Left cardiac atrium (tissue), 4 donors: ENCODE data around the gene PDK2. TPM values are rescaled to one million over a fixed set of nuclear protein-coding genes. Genes with fewer than 3 reads are reported as not detected.

Source experiments
- ATAC-seq, 2 donors: fragments of 200-7000 bp; cut with Tn5 transposase; one replicate each; pipeline ENCODE4 v1.9.1; 2020; ENCODE audit warnings: mild to moderate bottlenecking in 2 of 2, moderate library complexity in 2 of 2
- DNase-seq: peaks from one replicate; pipeline ENCODE4 v3.0.0-alpha.2; 2020
- intact Hi-C, 2 donors: fragments of 100-400 bp; cut with DNase I; formaldehyde crosslinking; loops; one replicate each; pipeline versions ENCODE4 v1.14.1 to v1.15.1; 2022 to 2023
- total RNA-seq, 2 donors: library from RNA; stranded (reverse); fragmentation: NEBNext Ultra II Directional; extraction: Animal tissue kit (Norgen Biotek cat#: 25700); gene quantifications; one replicate each; pipeline ENCODE4 v1.2.1, GENCODE V29; 2021
- donor health status: DM: no; HTN: yes; CAD: no.
- donor health status: DM: no; HTN: yes; CAD: no; lungs with severe emphysema.
- donor health status: DM: yes; HTN: yes; CAD: no.
- donor health status: Dilated cardiomyopathy.

The PDK2 gene
- total RNA-seq, 2 donors from 2014 or later: 156 to 203 TPM

- DNase-seq: no peak
- peak in 1 of 2 donors; percentile 1 for ATAC-seq
- intact Hi-C loops: no loop called here
Observed at GRCh38 chr17:50141026-50141744, 46.0 kb downstream of the PDK2 start.

- DNase-seq: no peak
- intact Hi-C loops: no loop called here
- ATAC-seq: no peak
Observed at GRCh38 chr17:50141745-50142110, 46.6 kb downstream of the PDK2 start.

GRCh38 chr17:50143461-50144176 is 48.5 kb downstream of the PDK2 start:
- DNase-seq: no peak
- intact Hi-C loops: no loop called here
- ATAC-seq: no peak

- ATAC-seq (no peak), DNase-seq (no peak)
- intact Hi-C loops: no loop called here
Observed at GRCh38 chr17:50144355-50144754, 49.2 kb downstream of the PDK2 start.

GRCh38 chr17:50144845-50145531 is 49.8 kb downstream of the PDK2 start:
- intact Hi-C loops: no loop called here
- no peak for ATAC-seq
- peak; percentile 51 for DNase-seq

- intact Hi-C loops: no loop called here
- ATAC-seq (no peak), DNase-seq (no peak)
Observed at GRCh38 chr17:50145532-50146229, 50.5 kb downstream of the PDK2 start.

GRCh38 chr17:50146230-50146926 is 51.2 kb downstream of the PDK2 start:
- DNase-seq: no peak
- intact Hi-C loops: no loop called here
- ATAC-seq: no peak

GRCh38 chr17:50146927-50147665 is 51.9 kb downstream of the PDK2 start:
- intact Hi-C loops: no loop called here
- peak in 1 of 2 donors; percentile 7 for ATAC-seq
- DNase-seq: no peak

GRCh38 chr17:50147841-50148225 is 52.7 kb downstream of the PDK2 start:
- no peak for DNase-seq
- intact Hi-C loops: no loop called here

GRCh38 chr17:50148226-50149090 is 53.3 kb downstream of the PDK2 start:
- peak; percentile 66 for DNase-seq
- ATAC-seq: peak; percentile 2 to 9
- intact Hi-C loops: no loop called here

More at GRCh38 chr17:50147841-50148225, 52.7 kb downstream of the PDK2 start:
- ATAC-seq: peak in 1 of 2 donors; percentile 10

GRCh38 chr17:50149091-50149416 is 53.9 kb downstream of the PDK2 start:
- ATAC-seq: peak in 1 of 2 donors; percentile 7
- intact Hi-C loops: no loop called here
- no peak for DNase-seq

- intact Hi-C loops: no loop called here
- DNase-seq (peak; percentile 73), ATAC-seq (peak; percentile 0 to 9)
Observed at GRCh38 chr17:50149417-50150353, 54.5 kb downstream of the PDK2 start.

GRCh38 chr17:50150354-50151040 is 55.3 kb downstream of the PDK2 start, which contains the start of gene PPP1R9B:
Gene PPP1R9B, minus strand, starts transcription at chr17:50150677. Its CDS starts 164 bp downstream, at chr17:50150513.
- DNase-seq (no peak), ATAC-seq (peak in 1 of 2 donors; percentile 2)
- intact Hi-C loops: no loop called here

- ATAC-seq (peak; percentile 75 to 80), DNase-seq (peak; percentile 93)
- intact Hi-C loops: no loop called here
Observed at GRCh38 chr17:50151041-50151936, 56.1 kb downstream of the PDK2 start.
